Measurements from ENCODE around the gene YEATS4. TPM values are rescaled to one million over a fixed set of nuclear protein-coding genes. Genes with fewer than 3 reads are reported as not detected.

The YEATS4 gene
- total RNA-seq, 3 donors from 2014 or later (not counting 1 experiment from before 2014, with no cell fraction given) = 18.2 to 23.9 (median 20.3) TPM

DNA sequence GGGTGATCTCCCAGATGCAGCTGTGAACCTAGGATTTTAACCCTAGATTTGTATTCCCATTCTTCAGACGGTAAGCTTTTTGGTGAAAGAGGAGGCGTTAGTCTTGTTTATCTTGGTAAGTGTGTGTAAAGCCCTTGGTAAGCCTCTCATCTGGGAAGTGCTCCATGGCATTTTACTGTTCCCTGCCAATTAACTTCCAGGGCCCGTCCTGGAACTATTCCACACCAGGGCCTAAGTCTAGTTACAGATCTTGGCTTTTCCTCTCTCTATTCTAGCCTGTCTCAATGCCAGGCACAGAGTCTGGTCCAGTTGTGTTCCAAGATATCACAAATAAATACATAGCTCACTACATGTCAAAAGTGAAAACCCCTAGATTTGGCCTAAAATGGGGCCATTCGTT lies 42.4 kb downstream of the YEATS4 start:
- Histone ChIP-seq H3K27me3 (ENCODE audit: control insufficient read depth, insufficient read depth, low read length) (no peaks in the 10 kb centered on the region), H3K36me3 (ENCODE audit: control insufficient read depth, insufficient read depth, low read length) (no peaks in the 10 kb centered on the region), H3K4me3 (ENCODE audit: low read length) (no peak overlapping the region), H3K9me3 (ENCODE audit: control insufficient read depth, insufficient read depth, low read length) (no peaks in the 10 kb centered on the region), H3K4me1 (ENCODE audit: control insufficient read depth, insufficient read depth, low read length) (no peaks in the 10 kb centered on the region), H3K27ac (ENCODE audit: low read length) (no peak overlapping the region)
- Mint-ChIP-seq H3K4me1 (no peaks in the 10 kb centered on the region), H3K27me3 (ENCODE audit: low read depth in 2 of 2) (no peaks in the 10 kb centered on the region), H3K4me3 (no peak overlapping the region), H3K27ac (no peak overlapping the region), H3K9me3 (peaks cover 0 to 3% of the 10 kb centered on the region in 2 donors), H3K36me3 (peaks cover 11% of the 10 kb centered on the region)
- WGBS (ENCODE audit: insufficient coverage) = 100% methylated on average over 4 of the region's 4 CpGs
- ATAC-seq (no peak), DNase-seq (no peak)
- intact Hi-C loops (cut with micrococcal nuclease) = no loop called here
- TF ChIP-seq, protein P1, sequence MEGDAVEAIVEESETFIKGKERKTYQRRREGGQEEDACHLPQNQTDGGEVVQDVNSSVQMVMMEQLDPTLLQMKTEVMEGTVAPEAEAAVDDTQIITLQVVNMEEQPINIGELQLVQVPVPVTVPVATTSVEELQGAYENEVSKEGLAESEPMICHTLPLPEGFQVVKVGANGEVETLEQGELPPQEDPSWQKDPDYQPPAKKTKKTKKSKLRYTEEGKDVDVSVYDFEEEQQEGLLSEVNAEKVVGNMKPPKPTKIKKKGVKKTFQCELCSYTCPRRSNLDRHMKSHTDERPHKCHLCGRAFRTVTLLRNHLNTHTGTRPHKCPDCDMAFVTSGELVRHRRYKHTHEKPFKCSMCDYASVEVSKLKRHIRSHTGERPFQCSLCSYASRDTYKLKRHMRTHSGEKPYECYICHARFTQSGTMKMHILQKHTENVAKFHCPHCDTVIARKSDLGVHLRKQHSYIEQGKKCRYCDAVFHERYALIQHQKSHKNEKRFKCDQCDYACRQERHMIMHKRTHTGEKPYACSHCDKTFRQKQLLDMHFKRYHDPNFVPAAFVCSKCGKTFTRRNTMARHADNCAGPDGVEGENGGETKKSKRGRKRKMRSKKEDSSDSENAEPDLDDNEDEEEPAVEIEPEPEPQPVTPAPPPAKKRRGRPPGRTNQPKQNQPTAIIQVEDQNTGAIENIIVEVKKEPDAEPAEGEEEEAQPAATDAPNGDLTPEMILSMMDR (IDR thresholded peaks at IDR 0.05) = no peak

DNA sequence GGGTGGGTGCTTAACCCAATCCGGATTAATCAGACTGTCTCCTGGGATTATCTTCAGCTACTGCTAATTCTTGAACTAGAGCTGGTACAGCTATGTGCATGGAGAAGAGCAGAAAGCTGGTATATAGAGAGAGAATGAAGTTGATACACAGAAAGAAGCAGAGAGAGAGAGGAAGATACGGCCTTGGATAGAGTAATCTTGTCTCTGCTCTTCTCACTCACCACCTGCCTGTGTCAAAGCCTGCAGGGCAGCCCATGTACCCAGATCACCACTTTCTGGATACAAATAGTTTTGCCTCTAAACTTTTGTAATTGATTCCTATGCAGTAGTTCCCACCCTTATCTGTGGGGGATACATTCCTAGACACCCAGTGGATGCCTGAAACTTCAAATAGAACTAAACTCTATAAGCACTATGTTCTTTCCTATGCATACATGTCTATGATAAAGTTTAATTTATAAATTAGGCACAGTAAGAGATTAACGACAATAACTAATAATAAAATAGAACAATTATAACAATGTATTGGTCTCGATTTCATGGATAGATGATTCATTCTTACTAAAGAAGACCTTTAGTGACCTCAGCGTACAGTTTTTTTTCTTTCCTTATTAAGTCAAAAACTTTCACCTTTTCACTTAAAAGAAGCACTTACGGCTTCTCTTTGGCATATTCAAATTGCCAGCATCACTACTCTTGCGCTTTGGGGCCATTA lies 45.5 kb downstream of the YEATS4 start:
- H3K27ac Mint-ChIP-seq = no peak overlapping the region
- 96% methylated on average over 5 of the region's 7 CpGs for WGBS (ENCODE audit: insufficient coverage)

DNA sequence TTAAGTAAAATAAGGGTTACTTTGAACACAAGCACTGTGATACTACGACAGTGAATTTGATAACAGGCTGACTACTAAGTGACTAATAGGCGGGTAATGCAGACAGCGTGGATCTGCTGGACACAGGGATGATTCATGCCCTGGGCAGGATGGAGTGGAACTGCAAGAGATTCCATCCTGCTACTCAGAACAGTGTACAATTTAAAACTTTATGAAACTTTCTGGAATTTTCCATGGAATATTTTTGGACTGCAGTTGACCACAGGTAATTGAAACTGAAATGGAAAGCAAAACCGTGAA lies 46.0 kb downstream of the YEATS4 start:
- TF ChIP-seq, protein P1 (IDR thresholded peaks at IDR 0.05) = no peak
- Histone ChIP-seq H3K4me3 (ENCODE audit: low read length) (no peak overlapping the region), H3K27me3 (ENCODE audit: control insufficient read depth, insufficient read depth, low read length) (no peaks in the 10 kb centered on the region), H3K9me3 (ENCODE audit: control insufficient read depth, insufficient read depth, low read length) (no peaks in the 10 kb centered on the region), H3K36me3 (ENCODE audit: control insufficient read depth, insufficient read depth, low read length) (no peaks in the 10 kb centered on the region), H3K4me1 (ENCODE audit: control insufficient read depth, insufficient read depth, low read length) (no peaks in the 10 kb centered on the region), H3K27ac (ENCODE audit: low read length) (no peak overlapping the region)
- intact Hi-C loops (cut with micrococcal nuclease) = no loop called here
- Mint-ChIP-seq H3K27me3 (ENCODE audit: low read depth in 2 of 2) (no peaks in the 10 kb centered on the region), H3K4me1 (no peaks in the 10 kb centered on the region), H3K9me3 (no peaks in the 10 kb centered on the region), H3K36me3 (peaks cover 8% of the 10 kb centered on the region), H3K4me3 (no peak overlapping the region), H3K27ac (no peak overlapping the region)
- ATAC-seq (no peak), DNase-seq (no peak)
- WGBS (ENCODE audit: insufficient coverage) = 92% methylated on average over 3 of the region's 4 CpGs

More for the DNA sequence above, 45.5 kb downstream of the YEATS4 start:
- no peaks in the 10 kb centered on the region for H3K4me1 ChIP-seq (ENCODE audit: control insufficient read depth, insufficient read depth, low read length)
- Mint-ChIP-seq H3K9me3 (no peaks in the 10 kb centered on the region), H3K4me3 (no peak overlapping the region), H3K36me3 (peaks cover 3% of the 10 kb centered on the region), H3K27me3 (ENCODE audit: low read depth in 2 of 2) (no peaks in the 10 kb centered on the region), H3K4me1 (no peaks in the 10 kb centered on the region)
- no peaks in the 10 kb centered on the region for H3K9me3 ChIP-seq (ENCODE audit: control insufficient read depth, insufficient read depth, low read length)
- H3K4me3 ChIP-seq (ENCODE audit: low read length) = no peak overlapping the region
- intact Hi-C loops (cut with micrococcal nuclease) = no loop called here
- DNase-seq = no peak
- no peaks in the 10 kb centered on the region for H3K36me3 ChIP-seq (ENCODE audit: control insufficient read depth, insufficient read depth, low read length)
- TF ChIP-seq, protein P1 (IDR thresholded peaks at IDR 0.05) = no peak
- ATAC-seq = no peak
- H3K27ac ChIP-seq (ENCODE audit: low read length) = no peak overlapping the region
- H3K27me3 ChIP-seq (ENCODE audit: control insufficient read depth, insufficient read depth, low read length) = no peaks in the 10 kb centered on the region

DNA sequence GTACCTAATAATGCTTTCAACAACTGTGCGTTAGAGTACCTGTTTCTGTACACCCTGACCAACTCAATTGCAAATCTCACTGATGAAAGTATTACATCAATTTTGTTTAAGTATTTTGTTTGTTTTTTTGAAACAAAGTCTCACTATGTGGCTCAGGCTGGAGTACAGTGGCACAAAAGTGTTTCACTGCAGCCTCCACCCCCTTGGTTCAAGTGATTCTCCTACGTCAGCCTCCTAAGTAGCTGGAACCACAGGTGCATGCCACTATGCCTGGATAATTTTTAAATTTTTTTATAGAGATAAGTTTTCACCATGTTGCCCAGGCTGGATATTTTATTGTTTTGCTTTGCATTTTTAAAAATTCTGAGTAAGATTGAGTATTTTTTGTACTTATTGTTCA lies 46.7 kb downstream of the YEATS4 start:
- Mint-ChIP-seq H3K27ac (no peak overlapping the region), H3K4me1 (no peaks in the 10 kb centered on the region), H3K4me3 (no peak overlapping the region), H3K27me3 (ENCODE audit: low read depth in 2 of 2) (no peaks in the 10 kb centered on the region), H3K9me3 (no peaks in the 10 kb centered on the region), H3K36me3 (peaks cover 10% of the 10 kb centered on the region)
- no peak overlapping the region for H3K27ac ChIP-seq (ENCODE audit: low read length)
- no peaks in the 10 kb centered on the region for H3K27me3 ChIP-seq (ENCODE audit: control insufficient read depth, insufficient read depth, low read length)
- no peak for ATAC-seq
- no peak overlapping the region for H3K4me3 ChIP-seq (ENCODE audit: low read length)
- intact Hi-C loops (cut with micrococcal nuclease) = no loop called here
- 100% methylated on average over 2 of the region's 2 CpGs for WGBS (ENCODE audit: insufficient coverage)
- no peaks in the 10 kb centered on the region for H3K36me3 ChIP-seq (ENCODE audit: control insufficient read depth, insufficient read depth, low read length)
- TF ChIP-seq, protein P1 (IDR thresholded peaks at IDR 0.05) = no peak
- no peaks in the 10 kb centered on the region for H3K9me3 ChIP-seq (ENCODE audit: control insufficient read depth, insufficient read depth, low read length)
- no peaks in the 10 kb centered on the region for H3K4me1 ChIP-seq (ENCODE audit: control insufficient read depth, insufficient read depth, low read length)
- no peak for DNase-seq

Data from natural killer cell (primary cell).